Mononuclear cell (primary cell): ENCODE measurements around the gene NUFIP2. TPM values are rescaled to one million over a fixed set of nuclear protein-coding genes. Genes with fewer than 3 reads are reported as not detected.

ENCODE experiments used
- H3K27me3 ChIP-seq: 2 replicates; pipeline ENCODE4 v1.6.0; 2011; ENCODE audit warnings: low read length, control low read depth; ENCODE audit not compliant: insufficient read depth
- H3K4me1 ChIP-seq: 2 replicates; pipeline ENCODE4 v1.5.1; 2011; ENCODE audit warnings: mild to moderate bottlenecking, low read length, control low read depth; ENCODE audit not compliant: insufficient read depth
- H3K4me3 ChIP-seq: 2 replicates; pipeline ENCODE4 v1.5.1; 2011; ENCODE audit warnings: mild to moderate bottlenecking, low read length, moderate library complexity
- H3K9me3 ChIP-seq: 2 replicates; pipeline ENCODE4 v1.5.1; 2011; ENCODE audit warnings: low read depth, mild to moderate bottlenecking, control low read depth, low read length
- total RNA-seq: library from RNA; depleted of rRNA; stranded (reverse); fragments of >200 nt; gene quantifications from one replicate; pipeline ENCODE4 v1.2.3, GENCODE V29; 2012

NUFIP2 gene
- total RNA-seq, 1 donor: 99.6 TPM

DNA sequence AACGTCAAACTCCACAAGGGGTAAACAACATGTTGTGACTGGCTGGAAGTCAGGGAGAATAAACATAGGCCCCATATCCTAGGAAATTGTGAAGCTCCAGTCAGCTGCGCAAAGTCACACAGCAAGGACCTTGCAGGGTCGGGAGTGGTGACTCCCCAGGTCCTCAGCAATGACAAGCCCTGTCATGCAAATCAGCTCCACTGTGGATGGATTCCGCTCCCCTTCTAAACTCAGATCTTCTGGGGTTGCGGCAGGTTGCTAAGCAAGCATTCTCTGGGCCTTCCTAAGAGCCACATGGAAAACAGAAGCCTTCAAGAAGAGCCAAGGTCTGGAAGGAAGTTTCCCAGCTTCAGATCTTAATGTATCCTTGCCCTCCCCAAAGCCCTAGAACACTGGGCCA lies 84.9 kb downstream of the NUFIP2 start:
- Histone ChIP-seq H3K4me1 (peaks cover 13% of the 10 kb centered on the region), H3K27me3 (peaks cover 2% of the 10 kb centered on the region), H3K4me3 (no peak overlapping the region), H3K9me3 (no peaks in the 10 kb centered on the region)

- Histone ChIP-seq H3K27me3 (peaks cover 2% of the 10 kb centered on the region), H3K4me1 (peaks cover 2% of the 10 kb centered on the region), H3K9me3 (no peaks in the 10 kb centered on the region), H3K4me3 (no peak overlapping the region)
Observed at GRCh38 chr17:29207975-29208374, 86.0 kb downstream of the NUFIP2 start.

Other genes starting within 250 kb of the NUFIP2 start
- gene MYO18A, start 113.8 kb downstream of the NUFIP2 start, total RNA-seq: 40.1 TPM
- not detected for gene CRYBA1, start 47.3 kb downstream of the NUFIP2 start, total RNA-seq
- 23.4 TPM for gene TAOK1, start 96.2 kb upstream of the NUFIP2 start, total RNA-seq